GM18909 (cell line): ENCODE results near the gene TACC3.
A peak's percentile ranks its signal among the peaks of the same experiment; 100 is the strongest.

ENCODE experiments used
- ATAC-seq: cut with Tn5 transposase; IDR thresholded peaks from one replicate; pipeline ENCODE4 v1.9.1; 2021; ENCODE audit warnings: mild to moderate bottlenecking; ENCODE audit not compliant: unreplicated experiment, poor library complexity

TACC3 gene

GRCh38 chr4:1743975-1744374 lies 22.7 kb downstream of the TACC3 start:
- ATAC-seq = no peak

- ATAC-seq = no peak
These were observed 23.2 kb downstream of the TACC3 start for GRCh38 chr4:1744552-1744951.

GRCh38 chr4:1745165-1745564 lies 23.8 kb downstream of the TACC3 start:
- no peak for ATAC-seq

GRCh38 chr4:1745697-1746096 lies 24.4 kb downstream of the TACC3 start:
- ATAC-seq = no peak

GRCh38 chr4:1746265-1746691 lies 25.0 kb downstream of the TACC3 start:
- peak; percentile 64 for ATAC-seq

GRCh38 chr4:1746919-1747602 lies 25.7 kb downstream of the TACC3 start:
- ATAC-seq = no peak

- ATAC-seq = no peak
These were observed 26.3 kb downstream of the TACC3 start for GRCh38 chr4:1747603-1747967.

- no peak for ATAC-seq
These were observed 27.2 kb downstream of the TACC3 start for GRCh38 chr4:1748465-1748995.

- ATAC-seq = no peak
These were observed 28.0 kb downstream of the TACC3 start for GRCh38 chr4:1749370-1749769.

- no peak for ATAC-seq
These were observed 28.5 kb downstream of the TACC3 start for GRCh38 chr4:1749826-1750225.

- no peak for ATAC-seq
These were observed 29.2 kb downstream of the TACC3 start for GRCh38 chr4:1750381-1751154.

GRCh38 chr4:1751155-1751918 lies 30.0 kb downstream of the TACC3 start:
- ATAC-seq = no peak

- no peak for ATAC-seq
These were observed 30.6 kb downstream of the TACC3 start for GRCh38 chr4:1751919-1752283.

- ATAC-seq = no peak
These were observed 31.1 kb downstream of the TACC3 start for GRCh38 chr4:1752284-1753041.

GRCh38 chr4:1753294-1753696 lies 32.0 kb downstream of the TACC3 start:
- no peak for ATAC-seq

- no peak for ATAC-seq
These were observed 32.5 kb downstream of the TACC3 start for GRCh38 chr4:1753697-1754311.

GRCh38 chr4:1754336-1754735 lies 33.0 kb downstream of the TACC3 start:
- no peak for ATAC-seq

GRCh38 chr4:1755297-1755696 lies 34.0 kb downstream of the TACC3 start:
- ATAC-seq = no peak

- no peak for ATAC-seq
These were observed 34.8 kb downstream of the TACC3 start for GRCh38 chr4:1756079-1756478.
